Measurements from ENCODE around the gene SERINC3.
"Not testable (repeated sequence)": the region's sequence is repeated elsewhere in the genome, so short reads cannot be mapped to it uniquely, and the experiment has no call there.

SERINC3 gene

GRCh38 chr20:44521484-44522481 lies at the start of gene SERINC3:
SERINC3 (minus strand) TSS chr20:44522070; CDS start chr20:44521951, 119 bp downstream.
- no peak for TF ChIP-seq CTCF (IDR thresholded peaks at IDR 0.05; ENCODE audit: low read depth, low read length)

GRCh38 chr20:44571362-44571988 lies 49.6 kb upstream of the SERINC3 start:
- TF ChIP-seq CTCF (IDR thresholded peaks at IDR 0.05; ENCODE audit: low read depth, low read length): no peak
- no peak overlapping the region for H3K4me3 ChIP-seq (ENCODE audit: low read depth, low read length)

More at GRCh38 chr20:44521484-44522481, at the start of gene SERINC3:
- peak within 1 kb of the TSS; percentile 100 for H3K4me3 ChIP-seq (ENCODE audit: low read depth, low read length)

- H3K4me3 ChIP-seq (ENCODE audit: low read depth, low read length): no peak overlapping the region
These were observed 48.5 kb upstream of the SERINC3 start for GRCh38 chr20:44570367-44570766.

GRCh38 chr20:44566811-44567210 lies 44.9 kb upstream of the SERINC3 start:
- no peak for TF ChIP-seq CTCF (IDR thresholded peaks at IDR 0.05; ENCODE audit: low read depth, low read length)
- H3K4me3 ChIP-seq (ENCODE audit: low read depth, low read length): no peak overlapping the region

More at GRCh38 chr20:44570367-44570766, 48.5 kb upstream of the SERINC3 start:
- no peak for TF ChIP-seq CTCF (IDR thresholded peaks at IDR 0.05; ENCODE audit: low read depth, low read length)

GRCh38 chr20:44566018-44566417 lies 44.1 kb upstream of the SERINC3 start:
- no peak overlapping the region for H3K4me3 ChIP-seq (ENCODE audit: low read depth, low read length)
- TF ChIP-seq CTCF (IDR thresholded peaks at IDR 0.05; ENCODE audit: low read depth, low read length): no peak

GRCh38 chr20:44561876-44562275 lies 40.0 kb upstream of the SERINC3 start:
- no peak for TF ChIP-seq CTCF (IDR thresholded peaks at IDR 0.05; ENCODE audit: low read depth, low read length)
- no peak overlapping the region for H3K4me3 ChIP-seq (ENCODE audit: low read depth, low read length)

- H3K4me3 ChIP-seq (ENCODE audit: low read depth, low read length): not testable (repeated sequence)
These were observed 38.9 kb upstream of the SERINC3 start for GRCh38 chr20:44560818-44561217.

Measured in WI38 (cell line).